GM19328 (cell line): Measurements from ENCODE around the gene PRRC2B.

Experiments
- ATAC-seq: cut with Tn5 transposase; IDR thresholded peaks from one replicate; pipeline ENCODE4 v1.9.1; 2021; ENCODE audit warnings: mild to moderate bottlenecking, moderate library complexity; ENCODE audit not compliant: unreplicated experiment

Gene PRRC2B

DNA sequence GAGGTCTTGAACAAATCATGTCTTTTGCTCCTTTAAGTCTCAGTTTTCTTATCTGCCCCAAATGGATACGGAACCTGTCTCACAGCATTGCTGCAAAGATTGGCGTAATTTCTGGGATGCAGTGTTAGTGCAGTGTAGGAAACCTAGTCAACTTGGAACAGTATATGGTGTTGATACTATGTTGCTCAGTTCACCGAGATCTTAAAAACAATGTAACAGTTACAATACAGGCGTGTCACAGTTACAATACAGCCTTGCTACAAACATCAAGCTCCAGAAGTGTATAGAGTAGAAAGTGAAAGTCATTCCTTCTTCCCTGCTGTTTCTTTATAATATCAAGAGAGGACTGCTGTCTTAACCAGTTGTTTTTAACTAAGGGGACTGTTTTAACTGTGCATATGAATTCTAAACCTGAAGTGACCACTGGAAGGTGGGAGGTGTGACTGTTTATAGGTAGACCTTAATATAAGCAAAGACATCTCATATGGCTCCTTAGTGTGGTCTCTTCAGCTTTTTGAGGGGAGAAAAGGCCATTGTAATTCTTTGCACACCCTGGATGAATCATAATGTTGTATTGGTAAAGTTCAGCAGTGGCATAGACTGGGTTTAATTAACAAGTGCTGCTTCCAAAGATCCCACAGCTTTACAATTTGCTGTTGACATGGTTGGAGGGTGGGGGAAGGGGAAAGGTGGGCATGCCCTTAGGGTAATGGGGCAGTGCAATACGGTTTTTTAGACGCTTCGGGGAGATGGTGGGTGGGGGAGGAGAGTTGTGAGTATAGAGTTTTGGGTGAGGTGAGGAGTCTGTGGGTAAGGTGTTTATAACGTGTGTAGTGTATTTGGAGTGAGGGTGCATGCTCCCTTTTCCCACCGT, 12.9 kb downstream of the PRRC2B start:
- no peak for ATAC-seq

- no peak for ATAC-seq
Observed at GRCh38 chr9:131407717-131408195, 13.9 kb downstream of the PRRC2B start.

DNA sequence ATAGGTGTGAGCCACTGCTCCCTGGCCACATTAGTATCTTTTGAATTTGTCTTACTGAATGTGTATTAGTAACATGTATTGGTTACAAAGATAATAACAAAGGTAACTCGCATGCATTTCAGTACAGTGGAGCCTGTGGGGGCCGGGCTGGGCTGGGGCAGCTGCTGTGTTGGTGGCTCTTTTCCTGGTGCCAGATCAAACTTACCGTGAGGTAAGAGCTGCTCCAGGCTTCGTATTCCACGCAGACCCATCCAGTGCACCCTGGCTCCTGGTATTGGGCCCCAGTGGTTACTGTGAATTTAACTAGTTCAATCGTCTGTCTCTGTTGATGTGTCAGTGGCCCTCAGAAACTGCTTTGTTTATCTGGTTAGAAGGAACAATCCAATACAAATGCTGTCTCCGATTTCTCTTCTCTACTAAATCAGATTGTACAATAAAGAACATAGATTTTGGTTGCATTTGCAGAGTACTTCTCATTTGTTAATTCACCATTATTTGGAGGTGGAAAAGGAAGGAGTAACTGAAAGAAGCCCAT, 15.6 kb downstream of the PRRC2B start:
- ATAC-seq: no peak

DNA sequence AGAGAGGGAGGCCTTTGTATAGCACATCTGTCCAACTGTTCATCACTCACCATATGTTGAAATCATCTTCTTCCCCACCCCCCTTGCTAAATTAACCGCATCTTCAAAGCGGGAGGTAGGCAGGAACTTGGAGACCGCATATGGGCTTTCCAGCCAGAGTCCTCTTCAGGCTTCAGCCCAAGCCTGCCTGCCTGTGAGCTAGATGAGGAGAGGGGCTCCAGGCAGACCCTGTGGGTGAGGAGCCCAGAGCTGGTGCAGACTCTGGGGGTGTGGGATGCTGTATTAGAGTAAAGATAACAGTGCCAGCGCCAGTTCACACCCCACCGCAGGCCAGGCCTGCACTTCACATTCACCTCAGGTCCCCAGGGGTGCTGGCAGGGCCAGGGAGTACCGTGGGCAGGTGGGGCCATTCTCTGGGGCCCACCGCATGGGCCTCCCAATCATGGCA, 16.2 kb downstream of the PRRC2B start:
- ATAC-seq: no peak

DNA sequence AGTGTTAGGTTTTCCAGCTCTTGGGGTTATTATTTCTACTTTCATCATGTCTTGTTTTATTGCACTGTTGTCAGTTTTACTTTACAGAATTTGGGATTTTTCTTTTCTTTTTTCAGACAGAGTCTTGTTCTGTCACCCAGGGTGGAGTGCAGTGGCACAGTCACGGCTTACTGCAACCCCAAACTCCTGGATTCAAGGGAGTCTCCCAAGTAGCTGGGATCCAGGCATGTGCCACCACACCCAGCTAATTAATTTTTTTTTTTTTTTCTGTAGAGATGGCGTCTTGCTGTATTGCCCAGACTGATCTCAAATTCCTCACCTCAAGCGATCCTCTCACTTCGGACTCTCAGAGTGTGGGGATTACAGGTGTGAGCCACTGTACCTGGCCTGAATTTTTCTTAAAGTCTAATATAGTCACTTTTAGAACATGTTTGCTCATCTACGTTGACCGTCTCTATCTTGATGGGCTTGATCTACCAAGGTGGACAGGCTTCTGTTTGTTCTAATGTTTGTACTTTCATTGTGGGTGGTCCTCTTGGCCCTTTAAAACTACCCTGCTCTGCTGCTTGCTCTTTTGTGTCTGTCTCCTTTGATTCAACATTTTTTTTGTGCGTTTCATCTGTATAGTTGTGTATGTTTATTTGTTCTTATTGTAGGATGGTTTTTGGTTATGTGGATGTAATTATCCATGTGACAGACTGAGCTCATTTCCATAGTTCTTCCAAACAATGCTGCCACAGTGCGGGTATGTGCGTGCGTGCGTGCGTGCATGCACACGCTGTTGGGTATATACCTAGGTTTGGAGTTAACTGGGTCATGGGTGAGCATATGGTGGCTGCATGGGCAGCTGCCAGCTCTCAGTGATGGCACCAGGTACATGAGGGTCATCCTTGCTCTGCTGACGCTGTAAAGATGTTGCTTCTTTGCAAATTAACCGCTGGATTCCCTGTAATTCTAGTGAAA, 18.1 kb downstream of the PRRC2B start:
- no peak for ATAC-seq

- ATAC-seq: no peak
Observed at GRCh38 chr9:131416509-131416908, 22.6 kb downstream of the PRRC2B start.

GRCh38 chr9:131417264-131418142, 23.6 kb downstream of the PRRC2B start:
- no peak for ATAC-seq

- no peak for ATAC-seq
Observed at GRCh38 chr9:131418143-131419025, 24.5 kb downstream of the PRRC2B start.

GRCh38 chr9:131419026-131419614, 25.2 kb downstream of the PRRC2B start:
- no peak for ATAC-seq

DNA sequence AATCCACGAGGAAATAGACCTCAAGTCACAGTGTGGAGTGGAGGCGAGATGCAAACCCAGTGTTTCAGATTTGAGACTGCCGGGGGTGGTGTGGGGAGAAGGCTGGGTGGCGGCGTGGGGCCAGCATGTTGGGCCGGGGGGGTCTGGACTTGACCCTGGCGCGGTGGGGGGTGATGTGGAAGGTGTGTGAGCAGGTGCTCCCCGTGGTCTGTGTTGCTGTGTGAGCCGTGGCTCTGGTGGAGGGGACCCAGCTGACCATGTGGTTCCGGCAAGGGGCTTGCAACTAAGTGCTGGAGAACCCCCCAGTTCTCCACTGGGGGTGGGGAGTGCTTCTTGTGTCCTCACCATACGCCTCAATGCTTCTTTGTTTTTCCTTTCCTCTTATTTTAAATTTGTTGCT, 25.8 kb downstream of the PRRC2B start:
- no peak for ATAC-seq

- ATAC-seq: no peak
Observed at GRCh38 chr9:131420980-131421624, 27.2 kb downstream of the PRRC2B start.

GRCh38 chr9:131421691-131422090, 27.8 kb downstream of the PRRC2B start:
- ATAC-seq: no peak

DNA sequence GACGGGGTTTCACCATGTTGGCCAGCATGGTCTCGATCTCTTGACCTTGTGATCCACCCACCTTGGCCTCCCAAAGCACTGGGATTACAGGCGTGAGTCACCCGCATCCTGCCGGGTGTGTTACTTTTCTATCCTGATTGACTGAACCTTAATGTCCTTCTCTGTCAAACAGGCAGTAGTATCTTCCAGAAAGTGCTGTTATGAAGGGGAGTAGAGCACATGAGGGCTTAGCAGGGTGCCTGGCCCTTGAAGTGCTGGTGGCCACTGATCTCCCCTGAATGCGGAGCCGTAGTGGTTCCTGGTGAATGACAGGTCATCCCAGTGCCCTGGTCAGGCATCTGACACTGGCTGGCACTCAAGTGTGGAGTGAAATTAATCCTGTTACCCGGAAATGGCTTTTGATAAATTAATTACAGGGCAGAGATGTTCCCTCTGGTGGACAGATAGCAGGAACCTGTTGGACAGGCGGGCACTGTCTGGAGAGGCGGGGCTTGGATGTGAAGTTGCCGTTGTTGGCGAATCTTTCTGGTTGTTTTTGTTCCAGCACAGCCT, 28.4 kb downstream of the PRRC2B start:
- no peak for ATAC-seq

DNA sequence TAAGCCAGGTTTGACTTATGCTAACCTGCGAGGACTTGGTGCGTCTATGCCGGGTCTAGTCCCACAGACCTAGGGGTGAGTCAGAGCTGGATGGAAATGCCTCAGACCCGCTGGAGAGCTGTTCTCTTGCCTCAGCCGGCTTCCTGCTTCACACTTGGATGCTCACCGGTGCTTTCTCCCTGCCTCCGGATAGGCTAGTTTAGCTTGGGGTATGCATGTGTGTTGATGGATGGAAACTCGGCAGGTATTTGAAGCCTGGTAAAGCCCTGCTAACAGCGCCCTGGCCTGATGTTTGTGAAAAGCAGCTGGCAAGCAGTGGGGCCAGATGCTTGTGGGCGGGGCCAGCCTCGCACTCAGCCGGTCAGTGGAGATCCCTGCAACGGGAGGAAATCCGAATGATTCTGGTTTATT, 29.3 kb downstream of the PRRC2B start:
- no peak for ATAC-seq

DNA sequence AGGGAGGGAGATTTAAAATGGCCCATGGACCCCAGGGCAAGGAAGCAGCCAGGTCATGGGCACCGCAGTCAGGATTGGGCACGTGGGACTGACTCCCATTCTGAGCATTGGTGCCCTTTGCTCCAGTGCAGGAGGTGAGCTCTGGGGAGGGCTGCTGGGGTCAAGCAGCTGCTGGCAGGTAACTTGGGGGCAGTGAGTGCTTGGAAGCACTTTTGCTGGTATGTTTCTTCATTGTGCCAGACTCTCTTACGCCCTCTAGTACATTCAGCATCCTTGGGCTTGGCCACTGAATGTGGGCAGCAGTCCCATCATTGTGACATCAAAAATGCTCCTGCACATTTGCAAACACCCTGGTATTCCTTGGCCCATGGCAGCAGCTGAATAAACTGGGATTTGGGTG, 32.7 kb downstream of the PRRC2B start:
- no peak for ATAC-seq

- ATAC-seq: no peak
Observed at GRCh38 chr9:131429121-131430012, 35.5 kb downstream of the PRRC2B start.

DNA sequence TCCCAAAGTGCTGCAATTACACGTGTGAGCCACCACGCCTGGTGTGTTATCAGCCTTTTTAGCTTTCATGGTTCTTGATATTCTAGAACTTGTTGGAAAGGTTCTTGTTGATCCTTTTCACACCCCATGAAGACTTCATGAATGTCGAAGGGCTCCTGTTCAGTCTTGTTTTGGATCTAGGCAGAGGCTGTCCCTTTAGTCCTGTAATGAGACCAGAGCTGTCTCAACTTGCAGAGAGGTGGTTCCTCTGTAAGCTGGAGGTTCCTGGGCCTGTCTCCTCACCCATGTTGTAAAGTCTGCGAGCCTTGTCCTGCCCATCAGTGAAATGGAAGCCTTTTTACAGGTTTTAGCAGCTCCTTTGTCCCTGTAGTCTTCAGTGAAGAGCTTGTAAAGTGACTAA, 38.2 kb downstream of the PRRC2B start:
- no peak for ATAC-seq
